ENCODE measurements around the gene SDR42E1. TPM values are rescaled to one million over a fixed set of nuclear protein-coding genes. Genes with fewer than 3 reads are reported as not detected.

The SDR42E1 gene
- total and polyA plus RNA-seq, 2 of the 13 experiments (the other 11 are each of a cell fraction or from before 2014, with no cell fraction given) = 0.01 to 0.13 TPM

DNA sequence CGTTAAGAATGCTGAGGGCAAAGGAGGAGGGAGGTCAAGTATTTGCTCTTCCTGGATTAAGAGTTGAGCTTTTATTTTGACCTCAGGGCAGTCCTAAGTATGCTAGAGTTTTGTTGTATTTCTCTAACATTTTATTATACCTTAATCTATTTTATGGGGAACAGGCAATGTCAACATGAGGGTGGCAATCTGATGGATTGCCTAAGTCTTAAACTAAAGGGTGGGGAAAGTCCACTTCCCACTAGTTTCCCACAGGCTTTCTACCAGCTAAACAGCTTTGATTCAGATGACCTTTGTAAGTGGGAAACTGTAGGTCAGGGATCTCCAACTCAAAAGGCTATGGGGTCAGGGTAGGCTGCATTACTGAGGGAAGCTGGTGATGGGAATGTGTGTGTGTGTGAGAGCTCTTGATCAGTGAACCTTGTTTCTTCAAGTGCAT lies 48.7 kb upstream of the SDR42E1 start (continued):
- TF ChIP-seq ATF5 (CRISPR knock-in tag; IDR thresholded peaks at IDR 0.05; ENCODE audit: low read depth) (no peak), ZNF446 (CRISPR knock-in tag; IDR thresholded peaks at IDR 0.05) (no peak), KLF13 (CRISPR knock-in tag; IDR thresholded peaks at IDR 0.05) (no peak), GFI1 (CRISPR knock-in tag; IDR thresholded peaks at IDR 0.05; ENCODE audit: borderline replicate concordance) (peak; percentile 95), HOXA5 (CRISPR knock-in tag; IDR thresholded peaks at IDR 0.05) (peak; percentile 85), ZNF496 (CRISPR knock-in tag; IDR thresholded peaks at IDR 0.05; ENCODE audit: insufficient replicate concordance) (no peak), ZFP90 (CRISPR knock-in tag; IDR thresholded peaks at IDR 0.05; ENCODE audit: borderline replicate concordance) (peak; percentile 52; the same call in 1 of the 2 replicates), HNF1A (IDR thresholded peaks at IDR 0.05; ENCODE audit: low read depth) (peak; percentile 53), HNF1A (CRISPR knock-in tag; IDR thresholded peaks at IDR 0.05; ENCODE audit: borderline replicate concordance) (no peak), ZNF703 (CRISPR knock-in tag; IDR thresholded peaks at IDR 0.05; ENCODE audit: borderline replicate concordance) (no peak)
- TF ChIP-seq, protein P1, sequence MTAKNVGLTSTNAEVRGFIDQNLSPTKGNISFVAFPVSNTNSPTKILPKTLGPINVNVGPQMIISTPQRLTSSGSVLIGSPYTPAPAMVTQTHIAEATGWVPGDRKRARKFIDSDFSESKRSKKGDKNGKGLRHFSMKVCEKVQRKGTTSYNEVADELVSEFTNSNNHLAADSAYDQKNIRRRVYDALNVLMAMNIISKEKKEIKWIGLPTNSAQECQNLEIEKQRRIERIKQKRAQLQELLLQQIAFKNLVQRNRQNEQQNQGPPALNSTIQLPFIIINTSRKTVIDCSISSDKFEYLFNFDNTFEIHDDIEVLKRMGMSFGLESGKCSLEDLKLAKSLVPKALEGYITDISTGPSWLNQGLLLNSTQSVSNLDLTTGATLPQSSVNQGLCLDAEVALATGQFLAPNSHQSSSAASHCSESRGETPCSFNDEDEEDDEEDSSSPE (CRISPR knock-in tag; IDR thresholded peaks at IDR 0.05) = 0 out of 2 replicates have a peak, but pooled peaks have one; percentile 24
- TF ChIP-seq, protein P2, sequence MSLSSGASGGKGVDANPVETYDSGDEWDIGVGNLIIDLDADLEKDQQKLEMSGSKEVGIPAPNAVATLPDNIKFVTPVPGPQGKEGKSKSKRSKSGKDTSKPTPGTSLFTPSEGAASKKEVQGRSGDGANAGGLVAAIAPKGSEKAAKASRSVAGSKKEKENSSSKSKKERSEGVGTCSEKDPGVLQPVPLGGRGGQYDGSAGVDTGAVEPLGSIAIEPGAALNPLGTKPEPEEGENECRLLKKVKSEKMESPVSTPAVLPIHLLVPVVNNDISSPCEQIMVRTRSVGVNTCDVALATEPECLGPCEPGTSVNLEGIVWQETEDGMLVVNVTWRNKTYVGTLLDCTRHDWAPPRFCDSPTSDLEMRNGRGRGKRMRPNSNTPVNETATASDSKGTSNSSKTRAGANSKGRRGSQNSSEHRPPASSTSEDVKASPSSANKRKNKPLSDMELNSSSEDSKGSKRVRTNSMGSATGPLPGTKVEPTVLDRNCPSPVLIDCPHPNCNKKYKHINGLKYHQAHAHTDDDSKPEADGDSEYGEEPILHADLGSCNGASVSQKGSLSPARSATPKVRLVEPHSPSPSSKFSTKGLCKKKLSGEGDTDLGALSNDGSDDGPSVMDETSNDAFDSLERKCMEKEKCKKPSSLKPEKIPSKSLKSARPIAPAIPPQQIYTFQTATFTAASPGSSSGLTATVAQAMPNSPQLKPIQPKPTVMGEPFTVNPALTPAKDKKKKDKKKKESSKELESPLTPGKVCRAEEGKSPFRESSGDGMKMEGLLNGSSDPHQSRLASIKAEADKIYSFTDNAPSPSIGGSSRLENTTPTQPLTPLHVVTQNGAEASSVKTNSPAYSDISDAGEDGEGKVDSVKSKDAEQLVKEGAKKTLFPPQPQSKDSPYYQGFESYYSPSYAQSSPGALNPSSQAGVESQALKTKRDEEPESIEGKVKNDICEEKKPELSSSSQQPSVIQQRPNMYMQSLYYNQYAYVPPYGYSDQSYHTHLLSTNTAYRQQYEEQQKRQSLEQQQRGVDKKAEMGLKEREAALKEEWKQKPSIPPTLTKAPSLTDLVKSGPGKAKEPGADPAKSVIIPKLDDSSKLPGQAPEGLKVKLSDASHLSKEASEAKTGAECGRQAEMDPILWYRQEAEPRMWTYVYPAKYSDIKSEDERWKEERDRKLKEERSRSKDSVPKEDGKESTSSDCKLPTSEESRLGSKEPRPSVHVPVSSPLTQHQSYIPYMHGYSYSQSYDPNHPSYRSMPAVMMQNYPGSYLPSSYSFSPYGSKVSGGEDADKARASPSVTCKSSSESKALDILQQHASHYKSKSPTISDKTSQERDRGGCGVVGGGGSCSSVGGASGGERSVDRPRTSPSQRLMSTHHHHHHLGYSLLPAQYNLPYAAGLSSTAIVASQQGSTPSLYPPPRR (CRISPR knock-in tag; IDR thresholded peaks at IDR 0.05; ENCODE audit: borderline replicate concordance) = peak; percentile 75; the same call in 1 of the 2 replicates
- TF ChIP-seq, protein P3, sequence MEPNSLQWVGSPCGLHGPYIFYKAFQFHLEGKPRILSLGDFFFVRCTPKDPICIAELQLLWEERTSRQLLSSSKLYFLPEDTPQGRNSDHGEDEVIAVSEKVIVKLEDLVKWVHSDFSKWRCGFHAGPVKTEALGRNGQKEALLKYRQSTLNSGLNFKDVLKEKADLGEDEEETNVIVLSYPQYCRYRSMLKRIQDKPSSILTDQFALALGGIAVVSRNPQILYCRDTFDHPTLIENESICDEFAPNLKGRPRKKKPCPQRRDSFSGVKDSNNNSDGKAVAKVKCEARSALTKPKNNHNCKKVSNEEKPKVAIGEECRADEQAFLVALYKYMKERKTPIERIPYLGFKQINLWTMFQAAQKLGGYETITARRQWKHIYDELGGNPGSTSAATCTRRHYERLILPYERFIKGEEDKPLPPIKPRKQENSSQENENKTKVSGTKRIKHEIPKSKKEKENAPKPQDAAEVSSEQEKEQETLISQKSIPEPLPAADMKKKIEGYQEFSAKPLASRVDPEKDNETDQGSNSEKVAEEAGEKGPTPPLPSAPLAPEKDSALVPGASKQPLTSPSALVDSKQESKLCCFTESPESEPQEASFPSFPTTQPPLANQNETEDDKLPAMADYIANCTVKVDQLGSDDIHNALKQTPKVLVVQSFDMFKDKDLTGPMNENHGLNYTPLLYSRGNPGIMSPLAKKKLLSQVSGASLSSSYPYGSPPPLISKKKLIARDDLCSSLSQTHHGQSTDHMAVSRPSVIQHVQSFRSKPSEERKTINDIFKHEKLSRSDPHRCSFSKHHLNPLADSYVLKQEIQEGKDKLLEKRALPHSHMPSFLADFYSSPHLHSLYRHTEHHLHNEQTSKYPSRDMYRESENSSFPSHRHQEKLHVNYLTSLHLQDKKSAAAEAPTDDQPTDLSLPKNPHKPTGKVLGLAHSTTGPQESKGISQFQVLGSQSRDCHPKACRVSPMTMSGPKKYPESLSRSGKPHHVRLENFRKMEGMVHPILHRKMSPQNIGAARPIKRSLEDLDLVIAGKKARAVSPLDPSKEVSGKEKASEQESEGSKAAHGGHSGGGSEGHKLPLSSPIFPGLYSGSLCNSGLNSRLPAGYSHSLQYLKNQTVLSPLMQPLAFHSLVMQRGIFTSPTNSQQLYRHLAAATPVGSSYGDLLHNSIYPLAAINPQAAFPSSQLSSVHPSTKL (CRISPR knock-in tag; IDR thresholded peaks at IDR 0.05) = peak; percentile 82
